NCI-H2196 (cell line): Measurements from ENCODE around the gene ATRNL1.
A peak's percentile ranks its signal among the peaks of the same experiment; 100 is the strongest.
"Not testable (repeated sequence)": the region's sequence is repeated elsewhere in the genome, so short reads cannot be mapped to it uniquely, and the experiment has no call there.

Source experiments
- DNase-seq: peaks from one replicate; lab custom pipeline; 2025; ENCODE audit not compliant: unreplicated experiment; lab: John Stamatoyannopoulos, UW

Gene ATRNL1

GRCh38 chr10:115092258-115092554 is 959 bp upstream of the ATRNL1 start:
- DNase-seq: no peak

- no peak for DNase-seq
These were observed 445 bp upstream of the ATRNL1 start for GRCh38 chr10:115092555-115093285.

- DNase-seq: no peak
These were observed 727 bp downstream of the ATRNL1 start for GRCh38 chr10:115093776-115094408.

GRCh38 chr10:115094416-115095140 is 1.4 kb downstream of the ATRNL1 start:
- no peak for DNase-seq

- DNase-seq: no peak
These were observed 2.6 kb downstream of the ATRNL1 start for GRCh38 chr10:115095758-115096157.

- no peak for DNase-seq
These were observed 10.5 kb downstream of the ATRNL1 start for GRCh38 chr10:115103700-115104099.

GRCh38 chr10:115105411-115105810 is 12.2 kb downstream of the ATRNL1 start:
- not testable (repeated sequence) for DNase-seq

GRCh38 chr10:115107830-115108229 is 14.7 kb downstream of the ATRNL1 start:
- DNase-seq: no peak

GRCh38 chr10:115117301-115117700 is 24.1 kb downstream of the ATRNL1 start:
- DNase-seq: no peak

GRCh38 chr10:115118346-115118745 is 25.2 kb downstream of the ATRNL1 start:
- no peak for DNase-seq

- no peak for DNase-seq
These were observed 32.3 kb downstream of the ATRNL1 start for GRCh38 chr10:115125505-115125904.

GRCh38 chr10:115129752-115130151 is 36.6 kb downstream of the ATRNL1 start:
- DNase-seq: peak; percentile 2

GRCh38 chr10:115136616-115137015 is 43.5 kb downstream of the ATRNL1 start:
- DNase-seq: no peak

GRCh38 chr10:115141254-115141653 is 48.1 kb downstream of the ATRNL1 start:
- no peak for DNase-seq

GRCh38 chr10:115157357-115157756 is 64.2 kb downstream of the ATRNL1 start:
- DNase-seq: no peak

- DNase-seq: no peak
These were observed 70.0 kb downstream of the ATRNL1 start for GRCh38 chr10:115163129-115163528.

- no peak for DNase-seq
These were observed 71.1 kb downstream of the ATRNL1 start for GRCh38 chr10:115164220-115164619.

- no peak for DNase-seq
These were observed 74.6 kb downstream of the ATRNL1 start for GRCh38 chr10:115167751-115168150.

- no peak for DNase-seq
These were observed 78.3 kb downstream of the ATRNL1 start for GRCh38 chr10:115171392-115171960.

GRCh38 chr10:115173915-115174443 is 80.8 kb downstream of the ATRNL1 start:
- DNase-seq: no peak

GRCh38 chr10:115207276-115207675 is 114.1 kb downstream of the ATRNL1 start:
- DNase-seq: not testable (repeated sequence)

GRCh38 chr10:115209133-115209532 is 116.0 kb downstream of the ATRNL1 start:
- DNase-seq: no peak
